Type B pancreatic cell (in vitro differentiated cells): Measurements from ENCODE around the gene APMAP. TPM values are rescaled to one million over a fixed set of nuclear protein-coding genes. Genes with fewer than 3 reads are reported as not detected.
A peak's percentile ranks its signal among the peaks of the same experiment; 100 is the strongest.
"Not testable (repeated sequence)": the region's sequence is repeated elsewhere in the genome, so short reads cannot be mapped to it uniquely, and the experiment has no call there.

Source experiments
- DNase-seq: peaks from one replicate; pipeline ENCODE4 v3.0.0; 2021; ENCODE audit warnings: mixed read lengths; ENCODE audit not compliant: unreplicated experiment; ENCODE audit errors: extremely low spot score
- H3K27ac Mint-ChIP-seq: 2 replicates; pipeline ENCODE4 v1.8.0; 2021; ENCODE audit warnings: mild to moderate bottlenecking, mixed read lengths
- H3K27me3 Mint-ChIP-seq: 2 replicates; pipeline ENCODE4 v1.8.0; 2021; ENCODE audit warnings: mixed read lengths
- H3K36me3 Mint-ChIP-seq: 2 replicates; pipeline ENCODE4 v1.8.0; 2021; ENCODE audit warnings: mixed read lengths
- H3K4me1 Mint-ChIP-seq: one replicate; pipeline ENCODE4 v1.8.0; 2021; ENCODE audit warnings: mixed read lengths; ENCODE audit not compliant: unreplicated experiment
- H3K4me3 Mint-ChIP-seq: 2 replicates; pipeline ENCODE4 v1.8.0; 2021; ENCODE audit warnings: mild to moderate bottlenecking, mixed read lengths
- H3K9me3 Mint-ChIP-seq: 2 replicates; pipeline ENCODE4 v1.8.0; 2021; ENCODE audit warnings: mixed read lengths
- total RNA-seq: library from RNA; stranded (reverse); gene quantifications from 2 replicates; pipeline ENCODE4 v1.2.1, GENCODE V29; 2021; ENCODE audit warnings: low replicate concordance
- TF ChIP-seq, protein P1 (sequence below): fragments of 200-600 bp; sonication (generic); conservative IDR thresholded peaks from 2 replicates; pipeline ENCODE4 v1.5.0; 2021; ENCODE audit warnings: antibody characterized with exemption, mild to moderate bottlenecking

APMAP gene
- total RNA-seq, 1 donor from 2014 or later: 71.6 TPM

DNA sequence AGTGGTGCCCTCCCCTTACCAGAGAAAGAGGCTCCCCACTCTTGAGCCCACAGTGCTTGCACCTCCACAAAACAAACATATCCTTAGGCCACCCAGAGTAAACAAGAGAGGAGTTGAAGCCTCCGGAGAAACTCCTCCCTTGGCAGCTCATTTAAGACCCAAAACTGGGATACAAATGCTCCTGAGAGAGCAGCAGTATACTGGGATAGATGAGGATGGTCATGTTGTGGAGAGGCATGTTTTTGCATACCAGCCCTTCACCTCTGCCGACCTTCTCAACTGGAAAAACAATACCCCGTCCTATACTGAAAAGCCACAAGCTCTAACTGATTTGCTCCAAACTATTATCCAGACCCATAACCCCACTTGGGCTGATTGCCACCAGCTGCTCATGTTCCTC is 71.8 kb downstream of the APMAP start:
- not testable (repeated sequence) for H3K9me3 Mint-ChIP-seq, H3K27me3 Mint-ChIP-seq, H3K4me3 Mint-ChIP-seq, DNase-seq, H3K36me3 Mint-ChIP-seq, H3K27ac Mint-ChIP-seq
- peaks cover 10% of the 10 kb centered on the region for H3K4me1 Mint-ChIP-seq

DNA sequence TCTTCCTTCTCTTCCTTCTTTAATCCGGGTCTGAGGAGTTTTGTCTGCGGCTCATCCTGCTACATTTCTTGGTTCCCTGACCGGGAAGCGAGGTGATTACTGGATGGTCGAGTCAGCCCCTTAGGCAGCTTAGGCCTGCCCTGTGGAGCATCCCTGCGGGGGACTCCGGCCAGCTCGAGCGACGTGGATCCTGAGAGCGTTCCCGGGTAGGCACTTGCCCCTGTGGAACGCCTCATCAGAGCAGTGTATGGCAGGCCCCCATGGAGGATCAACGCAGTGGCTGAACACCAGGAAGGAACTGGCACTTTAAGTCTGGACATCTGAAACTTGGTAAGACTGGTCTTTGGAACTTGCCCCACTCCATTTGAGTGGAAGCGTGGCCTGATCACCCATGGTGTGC is 72.9 kb downstream of the APMAP start:
- not testable (repeated sequence) for H3K9me3 Mint-ChIP-seq

DNA sequence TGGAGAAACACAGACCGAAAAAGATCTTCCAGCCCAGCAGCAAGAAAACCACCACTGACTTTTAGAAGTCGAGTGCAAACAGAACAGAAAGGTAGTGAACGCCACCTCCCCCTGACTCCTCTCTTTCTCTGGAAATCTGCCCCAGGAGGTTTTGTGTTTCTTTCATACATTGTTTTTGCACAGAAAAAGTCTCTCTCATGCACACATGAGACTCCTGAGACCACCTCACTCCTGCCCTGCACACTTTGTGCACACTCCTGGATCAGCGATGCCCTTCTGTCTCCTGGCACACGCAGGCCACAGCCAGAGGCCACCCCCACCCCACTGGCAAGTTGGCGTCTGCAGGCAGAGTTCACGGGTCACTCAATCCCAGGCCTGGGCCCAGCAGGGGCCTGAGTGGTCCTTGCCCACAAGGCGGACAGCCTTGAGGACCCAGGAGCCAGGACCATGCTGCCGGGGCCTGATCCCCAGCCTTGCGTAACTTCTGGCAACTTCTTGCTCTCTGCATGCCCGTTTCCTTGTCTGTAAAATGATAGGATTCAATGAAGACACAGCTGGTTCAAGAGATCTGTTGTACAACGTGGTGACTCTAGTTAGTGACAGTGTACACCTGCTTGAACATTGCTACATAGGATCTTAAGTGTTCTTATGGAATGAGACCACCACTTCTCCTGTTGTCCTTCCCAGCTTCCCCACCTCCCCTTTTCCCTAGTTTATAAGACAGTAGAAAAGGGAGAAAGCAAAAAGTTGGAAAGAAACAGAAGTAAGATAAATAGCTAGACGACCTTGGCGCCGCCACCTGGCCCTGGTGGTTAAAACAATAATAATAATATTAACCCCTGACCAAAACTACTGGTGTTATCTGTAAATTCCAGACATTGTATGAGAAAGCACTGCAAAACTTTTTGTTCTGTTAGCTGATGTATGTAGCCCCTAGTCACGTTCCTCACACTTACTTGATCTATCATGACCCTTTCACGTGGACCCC is 73.7 kb downstream of the APMAP start:
- Mint-ChIP-seq H3K4me1 (peaks cover 10% of the 10 kb centered on the region), H3K9me3 (peaks cover 5% of the 10 kb centered on the region), H3K4me3 (peak overlapping the region; percentile 4), H3K36me3 (no peaks in the 10 kb centered on the region), H3K27me3 (peaks cover 9% of the 10 kb centered on the region), H3K27ac (peak overlapping the region; percentile 36)
- DNase-seq: peak; percentile 63
- TF ChIP-seq, protein P1, sequence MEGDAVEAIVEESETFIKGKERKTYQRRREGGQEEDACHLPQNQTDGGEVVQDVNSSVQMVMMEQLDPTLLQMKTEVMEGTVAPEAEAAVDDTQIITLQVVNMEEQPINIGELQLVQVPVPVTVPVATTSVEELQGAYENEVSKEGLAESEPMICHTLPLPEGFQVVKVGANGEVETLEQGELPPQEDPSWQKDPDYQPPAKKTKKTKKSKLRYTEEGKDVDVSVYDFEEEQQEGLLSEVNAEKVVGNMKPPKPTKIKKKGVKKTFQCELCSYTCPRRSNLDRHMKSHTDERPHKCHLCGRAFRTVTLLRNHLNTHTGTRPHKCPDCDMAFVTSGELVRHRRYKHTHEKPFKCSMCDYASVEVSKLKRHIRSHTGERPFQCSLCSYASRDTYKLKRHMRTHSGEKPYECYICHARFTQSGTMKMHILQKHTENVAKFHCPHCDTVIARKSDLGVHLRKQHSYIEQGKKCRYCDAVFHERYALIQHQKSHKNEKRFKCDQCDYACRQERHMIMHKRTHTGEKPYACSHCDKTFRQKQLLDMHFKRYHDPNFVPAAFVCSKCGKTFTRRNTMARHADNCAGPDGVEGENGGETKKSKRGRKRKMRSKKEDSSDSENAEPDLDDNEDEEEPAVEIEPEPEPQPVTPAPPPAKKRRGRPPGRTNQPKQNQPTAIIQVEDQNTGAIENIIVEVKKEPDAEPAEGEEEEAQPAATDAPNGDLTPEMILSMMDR: no peak

More for the DNA sequence above, 72.9 kb downstream of the APMAP start:
- not testable (repeated sequence) for H3K27me3 Mint-ChIP-seq, H3K27ac Mint-ChIP-seq, H3K4me3 Mint-ChIP-seq, H3K36me3 Mint-ChIP-seq
- peaks cover 10% of the 10 kb centered on the region for H3K4me1 Mint-ChIP-seq
- DNase-seq: peak; percentile 40

DNA sequence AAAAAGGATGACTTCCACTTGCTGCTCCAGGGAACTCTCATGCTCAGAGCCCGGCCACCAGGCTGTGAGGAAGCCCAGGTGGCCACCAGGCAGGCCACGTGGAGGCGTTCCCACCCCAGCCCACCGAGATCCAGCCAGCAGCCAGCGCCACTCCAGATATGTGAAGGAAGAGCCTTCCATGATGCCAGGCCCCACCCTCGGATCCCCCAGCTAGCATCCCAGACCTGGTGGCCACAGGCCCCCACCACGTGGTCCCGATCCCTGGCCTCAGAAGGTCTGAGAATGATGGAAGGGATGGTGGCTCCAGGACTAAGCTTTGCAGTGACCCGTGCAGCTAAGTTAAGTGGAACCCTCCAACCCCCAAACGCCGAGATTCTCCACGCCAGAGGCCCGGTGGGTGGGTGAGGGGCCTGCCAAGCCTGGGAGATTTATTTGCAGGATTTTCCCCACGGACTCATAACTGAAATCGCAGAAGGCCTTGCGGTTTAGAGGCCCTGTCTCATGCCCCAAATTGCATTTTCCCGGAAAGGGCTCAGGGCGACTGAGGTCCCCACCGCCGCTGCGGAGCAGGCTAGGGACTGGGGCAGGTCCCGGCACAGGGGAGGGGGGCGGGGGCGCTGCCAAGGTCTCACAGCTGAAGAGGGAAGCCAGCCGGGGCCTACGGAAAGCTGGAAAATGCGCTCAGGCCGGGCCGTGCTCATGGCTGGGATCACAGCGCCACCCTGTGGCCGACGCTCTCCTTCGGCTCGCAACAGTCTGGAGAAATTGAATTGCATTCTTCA is 74.6 kb downstream of the APMAP start:
- H3K4me1 Mint-ChIP-seq: peaks cover 10% of the 10 kb centered on the region
- peaks cover 5% of the 10 kb centered on the region for H3K9me3 Mint-ChIP-seq
- TF ChIP-seq, protein P1: peak; percentile 98
- peak overlapping the region; percentile 31 for H3K4me3 Mint-ChIP-seq
- peaks cover 9% of the 10 kb centered on the region for H3K27me3 Mint-ChIP-seq
- peak overlapping the region; percentile 36 for H3K27ac Mint-ChIP-seq
- no peaks in the 10 kb centered on the region for H3K36me3 Mint-ChIP-seq
- DNase-seq: peak; percentile 80

DNA sequence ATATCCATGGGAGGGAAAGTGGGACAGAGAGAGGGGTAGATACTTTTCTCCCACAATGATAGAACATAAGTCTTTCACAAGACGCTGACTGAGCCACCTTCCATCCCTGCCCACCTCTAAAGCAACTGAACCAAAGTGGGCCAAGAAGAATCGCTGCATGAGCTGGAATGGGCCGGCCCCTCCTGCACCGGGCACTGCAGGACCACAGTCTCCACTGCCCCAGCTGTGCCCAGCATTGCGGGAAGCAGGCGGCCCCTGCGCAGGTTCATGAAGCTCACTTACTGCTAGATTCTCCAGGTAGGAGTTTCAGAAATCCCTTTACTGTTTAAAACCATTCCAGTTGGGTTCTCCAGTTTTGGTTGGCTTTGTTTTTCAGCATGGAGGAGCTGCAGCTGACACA is 75.5 kb downstream of the APMAP start:
- Mint-ChIP-seq H3K4me3 (no peak overlapping the region), H3K36me3 (no peaks in the 10 kb centered on the region), H3K9me3 (peaks cover 5% of the 10 kb centered on the region), H3K4me1 (peaks cover 10% of the 10 kb centered on the region), H3K27ac (no peak overlapping the region), H3K27me3 (peaks cover 12% of the 10 kb centered on the region)
- peak; percentile 29 for DNase-seq
- TF ChIP-seq, protein P1: no peak

DNA sequence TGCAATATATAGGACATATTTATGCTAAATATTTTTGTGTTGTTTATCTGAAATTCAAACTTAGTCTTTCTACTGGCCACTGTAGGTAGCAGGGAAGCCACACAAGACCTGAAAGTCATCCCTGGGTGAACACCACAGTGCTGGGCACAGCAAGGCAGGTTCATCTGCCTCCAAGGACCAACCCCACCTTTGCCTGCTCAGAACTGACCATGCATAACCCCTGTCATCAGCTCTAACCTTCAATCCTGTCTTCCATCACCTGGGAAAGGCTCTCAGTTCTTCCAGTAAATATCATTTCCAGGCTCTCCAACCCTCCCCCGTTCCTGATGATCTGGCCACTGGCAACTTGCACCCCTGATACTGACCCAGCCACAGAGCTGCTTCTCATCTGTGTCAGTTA is 76.1 kb downstream of the APMAP start:
- H3K9me3 Mint-ChIP-seq: peaks cover 5% of the 10 kb centered on the region
- no peaks in the 10 kb centered on the region for H3K36me3 Mint-ChIP-seq
- H3K4me3 Mint-ChIP-seq: no peak overlapping the region
- H3K27me3 Mint-ChIP-seq: peaks cover 14% of the 10 kb centered on the region
- peak; percentile 39 for DNase-seq
- H3K27ac Mint-ChIP-seq: no peak overlapping the region
- TF ChIP-seq, protein P1: no peak
- peaks cover 10% of the 10 kb centered on the region for H3K4me1 Mint-ChIP-seq
